ENCODE data around the gene H1-8. TPM values are rescaled to one million over a fixed set of nuclear protein-coding genes. Genes with fewer than 3 reads are reported as not detected.

The H1-8 gene
- total RNA-seq, 1 donor from 2014 or later = not detected

DNA sequence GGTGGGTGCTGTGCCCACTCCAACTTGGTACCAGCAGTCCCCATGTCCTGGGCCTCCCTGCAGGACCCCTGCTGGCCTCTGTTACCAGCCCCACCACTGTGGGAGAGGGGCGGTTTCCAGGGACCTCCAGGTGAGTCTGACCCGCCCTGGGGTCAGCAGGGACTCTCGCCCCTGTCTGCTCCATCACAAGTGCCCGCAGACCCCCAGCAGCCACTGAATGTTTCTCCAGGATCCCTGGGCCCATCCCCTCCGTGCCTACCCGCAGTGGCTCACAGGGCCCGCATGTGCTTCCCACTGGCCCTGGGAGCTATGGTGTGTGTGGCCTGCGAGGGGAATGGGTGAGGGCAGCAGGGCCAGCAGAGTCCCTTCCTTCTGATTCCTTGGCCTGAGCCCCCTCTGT is 24.4 kb upstream of the H1-8 start:
- H3K36me3 Mint-ChIP-seq (ENCODE audit: low read depth) = peaks cover 12% of the 10 kb centered on the region
- H3K9me3 Mint-ChIP-seq (ENCODE audit: low read depth) = no peaks in the 10 kb centered on the region
- H3K27me3 Mint-ChIP-seq (ENCODE audit: low read depth) = no peaks in the 10 kb centered on the region
- TF ChIP-seq, protein P1, sequence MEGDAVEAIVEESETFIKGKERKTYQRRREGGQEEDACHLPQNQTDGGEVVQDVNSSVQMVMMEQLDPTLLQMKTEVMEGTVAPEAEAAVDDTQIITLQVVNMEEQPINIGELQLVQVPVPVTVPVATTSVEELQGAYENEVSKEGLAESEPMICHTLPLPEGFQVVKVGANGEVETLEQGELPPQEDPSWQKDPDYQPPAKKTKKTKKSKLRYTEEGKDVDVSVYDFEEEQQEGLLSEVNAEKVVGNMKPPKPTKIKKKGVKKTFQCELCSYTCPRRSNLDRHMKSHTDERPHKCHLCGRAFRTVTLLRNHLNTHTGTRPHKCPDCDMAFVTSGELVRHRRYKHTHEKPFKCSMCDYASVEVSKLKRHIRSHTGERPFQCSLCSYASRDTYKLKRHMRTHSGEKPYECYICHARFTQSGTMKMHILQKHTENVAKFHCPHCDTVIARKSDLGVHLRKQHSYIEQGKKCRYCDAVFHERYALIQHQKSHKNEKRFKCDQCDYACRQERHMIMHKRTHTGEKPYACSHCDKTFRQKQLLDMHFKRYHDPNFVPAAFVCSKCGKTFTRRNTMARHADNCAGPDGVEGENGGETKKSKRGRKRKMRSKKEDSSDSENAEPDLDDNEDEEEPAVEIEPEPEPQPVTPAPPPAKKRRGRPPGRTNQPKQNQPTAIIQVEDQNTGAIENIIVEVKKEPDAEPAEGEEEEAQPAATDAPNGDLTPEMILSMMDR (IDR thresholded peaks at IDR 0.05) = no peak
- DNase-seq (ENCODE audit: low spot score) = no peak
- H3K4me3 Mint-ChIP-seq (ENCODE audit: unreplicated experiment) = no peak overlapping the region
- H3K27ac Mint-ChIP-seq (ENCODE audit: unreplicated experiment) = no peak overlapping the region
- peaks cover 3% of the 10 kb centered on the region for H3K4me1 Mint-ChIP-seq (ENCODE audit: low read depth)

DNA sequence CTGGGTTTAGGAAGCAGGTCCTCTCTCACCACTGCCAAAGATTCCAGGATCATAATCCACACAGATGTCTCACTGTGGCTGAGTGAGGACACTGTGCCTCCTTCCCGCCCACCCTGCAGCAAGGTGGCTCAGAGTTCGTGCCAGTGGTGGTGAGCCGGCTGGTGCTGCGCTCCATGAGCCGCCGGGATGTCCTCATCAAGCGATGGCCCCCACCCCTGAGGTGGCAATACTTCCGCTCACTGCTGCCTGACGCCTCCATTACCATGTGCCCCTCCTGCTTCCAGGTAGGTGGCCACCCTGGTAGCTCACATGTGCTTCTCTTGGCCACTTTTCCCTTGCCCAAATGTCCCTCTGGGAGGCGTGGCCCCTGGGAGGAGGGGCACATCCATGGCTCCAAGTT is 23.5 kb upstream of the H1-8 start:
- H3K4me3 Mint-ChIP-seq (ENCODE audit: unreplicated experiment) = no peak overlapping the region
- no peak for DNase-seq (ENCODE audit: low spot score)
- no peaks in the 10 kb centered on the region for H3K9me3 Mint-ChIP-seq (ENCODE audit: low read depth)
- H3K27ac Mint-ChIP-seq (ENCODE audit: unreplicated experiment) = no peak overlapping the region
- TF ChIP-seq, protein P1 (IDR thresholded peaks at IDR 0.05) = no peak
- peaks cover 10% of the 10 kb centered on the region for H3K36me3 Mint-ChIP-seq (ENCODE audit: low read depth)
- H3K27me3 Mint-ChIP-seq (ENCODE audit: low read depth) = no peaks in the 10 kb centered on the region
- peaks cover 3% of the 10 kb centered on the region for H3K4me1 Mint-ChIP-seq (ENCODE audit: low read depth)

- peaks cover 10% of the 10 kb centered on the region for H3K36me3 Mint-ChIP-seq (ENCODE audit: low read depth)
- no peak overlapping the region for H3K27ac Mint-ChIP-seq (ENCODE audit: unreplicated experiment)
- H3K9me3 Mint-ChIP-seq (ENCODE audit: low read depth) = no peaks in the 10 kb centered on the region
- TF ChIP-seq, protein P1 (IDR thresholded peaks at IDR 0.05) = no peak
- no peak for DNase-seq (ENCODE audit: low spot score)
- peaks cover 3% of the 10 kb centered on the region for H3K4me1 Mint-ChIP-seq (ENCODE audit: low read depth)
- H3K27me3 Mint-ChIP-seq (ENCODE audit: low read depth) = no peaks in the 10 kb centered on the region
- H3K4me3 Mint-ChIP-seq (ENCODE audit: unreplicated experiment) = no peak overlapping the region
These were observed 22.9 kb upstream of the H1-8 start for GRCh38 chr3:129519896-129520715.

- Mint-ChIP-seq H3K36me3 (ENCODE audit: low read depth) (peaks cover 8% of the 10 kb centered on the region), H3K9me3 (ENCODE audit: low read depth) (no peaks in the 10 kb centered on the region), H3K27ac (ENCODE audit: unreplicated experiment) (no peak overlapping the region), H3K4me3 (ENCODE audit: unreplicated experiment) (no peak overlapping the region), H3K4me1 (ENCODE audit: low read depth) (peaks cover 3% of the 10 kb centered on the region), H3K27me3 (ENCODE audit: low read depth) (no peaks in the 10 kb centered on the region)
- TF ChIP-seq, protein P1 (IDR thresholded peaks at IDR 0.05) = no peak
- DNase-seq (ENCODE audit: low spot score) = no peak
These were observed 22.0 kb upstream of the H1-8 start for GRCh38 chr3:129520960-129521359.

DNA sequence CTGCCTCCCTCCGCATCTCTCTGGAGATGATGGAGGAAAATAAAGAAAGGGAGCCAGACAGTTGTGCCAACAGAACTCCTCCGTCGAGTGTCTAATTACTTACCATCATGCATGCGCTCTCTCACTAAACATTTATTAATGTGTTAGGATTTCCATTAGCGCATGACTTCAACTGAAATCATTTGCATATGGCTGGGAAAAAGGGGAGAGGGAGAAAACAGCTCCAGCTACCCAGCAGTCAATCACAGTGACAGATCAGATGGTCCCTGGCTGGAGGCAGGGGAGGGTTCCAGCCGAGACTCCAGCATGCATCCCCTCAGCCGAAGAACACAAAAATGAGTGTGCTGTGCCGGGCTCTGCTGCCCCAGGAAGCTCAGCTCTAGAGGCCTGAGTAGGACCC is 21.4 kb upstream of the H1-8 start:
- Mint-ChIP-seq H3K4me1 (ENCODE audit: low read depth) (peaks cover 3% of the 10 kb centered on the region), H3K9me3 (ENCODE audit: low read depth) (no peaks in the 10 kb centered on the region), H3K36me3 (ENCODE audit: low read depth) (peaks cover 5% of the 10 kb centered on the region), H3K4me3 (ENCODE audit: unreplicated experiment) (no peak overlapping the region), H3K27me3 (ENCODE audit: low read depth) (no peaks in the 10 kb centered on the region), H3K27ac (ENCODE audit: unreplicated experiment) (no peak overlapping the region)
- TF ChIP-seq, protein P1 (IDR thresholded peaks at IDR 0.05) = no peak
- no peak for DNase-seq (ENCODE audit: low spot score)
